ENCODE data around the gene CLIC4. TPM values are rescaled to one million over a fixed set of nuclear protein-coding genes. Genes with fewer than 3 reads are reported as not detected.
"Not testable (repeated sequence)": the region's sequence is repeated elsewhere in the genome, so short reads cannot be mapped to it uniquely, and the experiment has no call there.

CLIC4 gene
- total RNA-seq, 4 donors from 2014 or later, result 399 to 688 (median 564) TPM

GRCh38 chr1:24795236-24795635, 50.0 kb downstream of the CLIC4 start:
- TF ChIP-seq EP300 (IDR thresholded peaks at IDR 0.05) (no peak), CTCF (IDR thresholded peaks at IDR 0.05) (no peak), POLR2A (IDR thresholded peaks at IDR 0.05) (no peak)
- DNase-seq (ENCODE audit: low spot score in 2 of 2), result no peak
- Histone ChIP-seq H3K36me3 (peaks cover 0 to 19% (median 0%) of the 10 kb centered on the region in 3 donors), H3K27me3 (no peaks in the 10 kb centered on the region), H3K4me3 (no peak overlapping the region), H3K4me1 (peaks cover 0 to 73% (median 28%) of the 10 kb centered on the region in 4 donors), H3K9me3 (no peaks in the 10 kb centered on the region), H3K27ac (peak overlapping the region; percentile 72 to 88 (median 79))
- WGBS, 2 donors, result 92 to 93% methylated on average over 5 of the region's 5 CpGs

- WGBS, 2 donors, result 85% methylated on average over 2 of the region's 2 CpGs
- H3K36me3 ChIP-seq, result peaks cover 0 to 19% (median 0%) of the 10 kb centered on the region in 3 donors
- TF ChIP-seq CTCF (IDR thresholded peaks at IDR 0.05) (no peak), POLR2A (IDR thresholded peaks at IDR 0.05) (no peak), EP300 (IDR thresholded peaks at IDR 0.05) (no peak)
- H3K4me1 ChIP-seq, result peaks cover 0 to 71% (median 37%) of the 10 kb centered on the region in 4 donors
- no peak overlapping the region for H3K4me3 ChIP-seq
- H3K27ac ChIP-seq, result peak overlapping the region in 3 of 4 donors; percentile 45 to 88 (median 85)
- no peak for DNase-seq (ENCODE audit: low spot score in 2 of 2)
- no peaks in the 10 kb centered on the region for H3K9me3 ChIP-seq
- H3K27me3 ChIP-seq, result no peaks in the 10 kb centered on the region
Observed at GRCh38 chr1:24796524-24796923, 51.3 kb downstream of the CLIC4 start.

DNA sequence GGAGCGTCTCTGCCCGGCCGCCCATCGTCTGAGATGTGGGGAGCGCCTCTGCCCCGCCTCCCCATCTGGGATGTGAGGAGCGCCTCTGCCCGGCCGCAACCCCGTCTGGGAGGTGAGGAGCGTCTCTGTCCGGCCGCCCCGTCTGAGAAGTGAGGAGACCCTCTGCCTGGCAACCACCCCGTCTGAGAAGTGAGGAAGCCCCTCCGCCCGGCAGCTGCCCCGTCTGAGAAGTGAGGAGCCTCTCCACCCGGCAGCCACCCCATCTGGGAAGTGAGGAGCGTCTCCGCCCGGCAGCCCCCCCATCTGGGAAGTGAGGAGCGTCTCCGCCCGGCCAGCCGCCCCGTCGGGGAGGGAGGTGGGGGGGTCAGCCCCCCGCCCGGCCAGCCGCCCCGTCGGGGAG, 54.0 kb downstream of the CLIC4 start:
- H3K9me3 ChIP-seq; H3K4me3 ChIP-seq; DNase-seq (ENCODE audit: low spot score in 2 of 2); H3K27me3 ChIP-seq: not testable (repeated sequence)
- Histone ChIP-seq H3K36me3 (peaks cover 0 to 19% (median 0%) of the 10 kb centered on the region in 3 donors), H3K27ac (peak overlapping the region in 2 of 4 donors; percentile 44 to 55), H3K4me1 (peaks cover 0 to 77% (median 49%) of the 10 kb centered on the region in 4 donors)
- WGBS, 2 donors, result 90 to 96% methylated on average over 15 to 22 of the region's 33 CpGs

DNA sequence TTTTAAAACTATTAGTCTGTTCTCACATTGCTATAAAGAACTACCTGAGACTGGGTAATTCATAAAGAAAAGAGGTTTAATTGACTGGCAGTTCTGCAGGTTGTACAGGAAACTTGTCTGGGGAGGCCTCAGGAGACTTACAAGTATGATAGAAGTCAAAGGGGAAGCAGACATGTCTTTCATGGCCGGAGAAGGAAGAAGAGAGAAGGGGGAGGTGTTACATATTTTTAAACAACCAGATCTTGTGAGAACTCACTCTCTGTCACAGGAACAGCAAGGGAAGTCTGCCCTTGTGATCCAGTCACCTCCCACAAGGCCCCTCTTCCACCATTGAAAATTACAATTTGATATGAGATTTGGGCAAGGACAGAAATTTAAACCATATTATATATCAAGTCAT, 55.9 kb downstream of the CLIC4 start:
- no peaks in the 10 kb centered on the region for H3K27me3 ChIP-seq
- TF ChIP-seq CTCF (IDR thresholded peaks at IDR 0.05) (no peak), EP300 (IDR thresholded peaks at IDR 0.05) (no peak), POLR2A (IDR thresholded peaks at IDR 0.05) (no peak)
- no peak overlapping the region for H3K4me3 ChIP-seq
- no peaks in the 10 kb centered on the region for H3K9me3 ChIP-seq
- H3K36me3 ChIP-seq, result peaks cover 0 to 19% (median 0%) of the 10 kb centered on the region in 3 donors
- DNase-seq (ENCODE audit: low spot score in 2 of 2), result no peak
- peaks cover 0 to 70% (median 47%) of the 10 kb centered on the region in 4 donors for H3K4me1 ChIP-seq
- 0 to 5% methylated on average over 1 of the region's 1 CpG for WGBS, 2 donors
- peak overlapping the region; percentile 69 to 98 (median 88) for H3K27ac ChIP-seq

GRCh38 chr1:24803220-24803619, 58.0 kb downstream of the CLIC4 start:
- Histone ChIP-seq H3K36me3 (peaks cover 0 to 12% (median 0%) of the 10 kb centered on the region in 3 donors), H3K27ac (peak overlapping the region; percentile 78 to 98 (median 88)), H3K4me1 (peaks cover 0 to 71% (median 46%) of the 10 kb centered on the region in 4 donors), H3K27me3 (no peaks in the 10 kb centered on the region), H3K9me3 (no peaks in the 10 kb centered on the region), H3K4me3 (no peak overlapping the region)
- TF ChIP-seq EP300 (IDR thresholded peaks at IDR 0.05) (peak in 1 of 2 donors; percentile 91), CTCF (IDR thresholded peaks at IDR 0.05) (no peak)
- WGBS, 2 donors, result 24 to 27% methylated on average over 2 of the region's 2 CpGs
- DNase-seq (ENCODE audit: low spot score in 2 of 2), result no peak

Data from tibial nerve (tissue), 4 donors.